GM21825 (cell line): ENCODE data around the gene BASP1.
"Not testable (repeated sequence)": the region's sequence is repeated elsewhere in the genome, so short reads cannot be mapped to it uniquely, and the experiment has no call there.

ENCODE experiments used
- ATAC-seq: cut with Tn5 transposase; IDR thresholded peaks from one replicate; pipeline ENCODE4 v1.9.1; 2021; ENCODE audit warnings: mild to moderate bottlenecking, moderate library complexity; ENCODE audit not compliant: unreplicated experiment

Gene BASP1

GRCh38 chr5:17252543-17252942, 35.1 kb downstream of the BASP1 start:
- no peak for ATAC-seq

- peak; percentile 66 for ATAC-seq
These were observed 38.1 kb downstream of the BASP1 start for GRCh38 chr5:17255471-17256021.

GRCh38 chr5:17256171-17256570, 38.7 kb downstream of the BASP1 start:
- ATAC-seq, result no peak

- no peak for ATAC-seq
These were observed 39.4 kb downstream of the BASP1 start for GRCh38 chr5:17256839-17257238.

GRCh38 chr5:17257705-17258273, 40.4 kb downstream of the BASP1 start:
- peak; percentile 64 for ATAC-seq

- ATAC-seq, result no peak
These were observed 41.0 kb downstream of the BASP1 start for GRCh38 chr5:17258431-17258830.

- not testable (repeated sequence) for ATAC-seq
These were observed 41.6 kb downstream of the BASP1 start for GRCh38 chr5:17259012-17259411.

- no peak for ATAC-seq
These were observed 42.3 kb downstream of the BASP1 start for GRCh38 chr5:17259630-17260257.

- ATAC-seq, result no peak
These were observed 43.1 kb downstream of the BASP1 start for GRCh38 chr5:17260549-17260948.

GRCh38 chr5:17261075-17261474, 43.6 kb downstream of the BASP1 start:
- no peak for ATAC-seq

- no peak for ATAC-seq
These were observed 47.6 kb downstream of the BASP1 start for GRCh38 chr5:17265041-17265440.

- ATAC-seq, result no peak
These were observed 49.7 kb downstream of the BASP1 start for GRCh38 chr5:17267106-17267505.

- ATAC-seq, result peak; percentile 79
These were observed 51.8 kb downstream of the BASP1 start for GRCh38 chr5:17269201-17269600.

- ATAC-seq, result no peak
These were observed 54.7 kb downstream of the BASP1 start for GRCh38 chr5:17272111-17272510.

GRCh38 chr5:17275289-17276158, 58.1 kb downstream of the BASP1 start:
- no peak for ATAC-seq

GRCh38 chr5:17276445-17276844, 59.0 kb downstream of the BASP1 start:
- ATAC-seq, result peak; percentile 32

GRCh38 chr5:17277907-17278306, 60.5 kb downstream of the BASP1 start:
- peak; percentile 44 for ATAC-seq

GRCh38 chr5:17278931-17279330, 61.5 kb downstream of the BASP1 start:
- ATAC-seq, result no peak

- no peak for ATAC-seq
These were observed 62.1 kb downstream of the BASP1 start for GRCh38 chr5:17279487-17279886.

GRCh38 chr5:17282283-17283120, 65.1 kb downstream of the BASP1 start:
- ATAC-seq, result peak; percentile 97

GRCh38 chr5:17283121-17283415, 65.6 kb downstream of the BASP1 start:
- no peak for ATAC-seq
